ENCODE results near the gene NOTCH3. TPM values are rescaled to one million over a fixed set of nuclear protein-coding genes. Genes with fewer than 3 reads are reported as not detected.
A peak's percentile ranks its signal among the peaks of the same experiment; 100 is the strongest.

NOTCH3 gene
- total RNA-seq, 1 experiment from 2014 or later: 21.5 TPM

DNA sequence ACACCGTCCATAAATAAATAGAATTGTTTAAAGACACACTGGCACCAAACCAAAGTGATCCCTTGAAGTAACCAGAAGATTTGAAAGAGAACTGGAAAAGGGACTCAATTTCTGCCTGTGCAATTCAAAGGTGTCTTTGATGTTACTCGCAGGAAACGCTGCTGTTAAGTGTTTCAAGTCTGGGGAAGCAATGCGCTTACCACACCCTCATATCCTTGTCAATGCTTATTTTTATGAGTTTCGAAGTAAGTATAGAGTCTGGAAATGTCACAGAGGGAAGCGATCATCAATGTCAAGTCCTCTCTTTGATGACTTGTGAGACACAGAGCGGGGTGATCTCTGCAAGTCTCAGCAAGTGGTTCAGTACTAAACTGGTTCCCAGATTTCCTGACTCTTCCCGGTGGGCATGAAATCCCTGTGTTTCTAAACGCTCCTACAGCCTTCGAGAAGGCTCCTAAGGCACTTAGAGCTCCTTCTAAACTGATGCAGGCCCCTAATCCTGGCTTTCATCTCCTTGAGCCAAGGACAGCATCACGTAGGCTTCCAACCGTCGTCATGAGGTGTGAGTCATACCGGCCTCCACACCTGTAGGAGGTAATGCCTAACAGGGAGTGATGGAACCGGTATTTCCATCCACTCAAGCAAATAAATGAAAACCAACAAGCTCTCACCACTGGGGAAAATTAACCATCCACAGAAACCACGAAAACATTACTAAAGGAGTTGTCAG, 70.8 kb downstream of the NOTCH3 start:
- peak; percentile 16; the same call in 1 of the 2 replicates for ATAC-seq
- H3K27ac ChIP-seq (ENCODE audit: low read length): peak overlapping the region; percentile 66
- DNase-seq: peak; percentile 92

DNA sequence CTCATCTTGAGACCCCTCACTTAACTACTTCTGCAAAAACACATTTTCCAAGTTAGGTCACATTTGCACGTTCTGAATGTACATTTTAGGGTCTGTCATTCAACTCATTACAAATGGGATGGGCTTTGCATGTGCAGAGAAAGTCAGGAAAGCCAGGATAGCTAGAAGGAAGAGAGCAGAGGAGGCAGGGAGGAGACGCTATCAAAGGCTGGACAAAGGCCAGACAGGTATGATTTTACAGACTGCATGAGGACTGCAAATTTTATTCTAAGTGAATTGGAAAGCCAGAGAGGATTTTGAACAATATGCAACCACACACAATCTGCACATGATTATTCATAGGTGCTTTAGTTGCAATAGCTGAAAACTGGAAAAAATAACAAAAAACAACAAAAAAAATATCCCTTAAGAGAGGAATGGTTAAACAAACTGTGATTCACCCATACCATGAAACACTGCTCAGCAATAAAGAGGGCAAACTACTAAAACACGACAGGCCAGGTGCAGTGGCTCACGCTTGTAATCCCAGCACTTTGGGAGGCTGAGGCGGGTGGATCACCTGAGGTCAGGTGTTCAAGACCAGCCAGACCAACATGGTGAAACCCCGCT, 72.5 kb downstream of the NOTCH3 start:
- no peaks in the 10 kb centered on the region for H4K20me1 ChIP-seq (ENCODE audit: low read length)
- ATAC-seq: 0 out of 2 replicates have a peak, but pooled peaks have one; percentile 10
- H3K79me2 ChIP-seq (ENCODE audit: low read length): peaks cover 23% of the 10 kb centered on the region
- intact Hi-C loops (cut with micrococcal nuclease): no loop called here
- no peaks in the 10 kb centered on the region for H3K9me2 ChIP-seq (replicated peaks; ENCODE audit: low read length)
- H3K27ac ChIP-seq (ENCODE audit: low read length): peak overlapping the region; percentile 14
- TF ChIP-seq EZH2phosphoT487 (IDR thresholded peaks at IDR 0.05; ENCODE audit: borderline replicate concordance, low read length) (no peak), EZH2 (IDR thresholded peaks at IDR 0.05; ENCODE audit: low read length, unreplicated experiment) (no peak)
- TF ChIP-seq, protein P1, sequence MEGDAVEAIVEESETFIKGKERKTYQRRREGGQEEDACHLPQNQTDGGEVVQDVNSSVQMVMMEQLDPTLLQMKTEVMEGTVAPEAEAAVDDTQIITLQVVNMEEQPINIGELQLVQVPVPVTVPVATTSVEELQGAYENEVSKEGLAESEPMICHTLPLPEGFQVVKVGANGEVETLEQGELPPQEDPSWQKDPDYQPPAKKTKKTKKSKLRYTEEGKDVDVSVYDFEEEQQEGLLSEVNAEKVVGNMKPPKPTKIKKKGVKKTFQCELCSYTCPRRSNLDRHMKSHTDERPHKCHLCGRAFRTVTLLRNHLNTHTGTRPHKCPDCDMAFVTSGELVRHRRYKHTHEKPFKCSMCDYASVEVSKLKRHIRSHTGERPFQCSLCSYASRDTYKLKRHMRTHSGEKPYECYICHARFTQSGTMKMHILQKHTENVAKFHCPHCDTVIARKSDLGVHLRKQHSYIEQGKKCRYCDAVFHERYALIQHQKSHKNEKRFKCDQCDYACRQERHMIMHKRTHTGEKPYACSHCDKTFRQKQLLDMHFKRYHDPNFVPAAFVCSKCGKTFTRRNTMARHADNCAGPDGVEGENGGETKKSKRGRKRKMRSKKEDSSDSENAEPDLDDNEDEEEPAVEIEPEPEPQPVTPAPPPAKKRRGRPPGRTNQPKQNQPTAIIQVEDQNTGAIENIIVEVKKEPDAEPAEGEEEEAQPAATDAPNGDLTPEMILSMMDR (conservative IDR thresholded peaks at IDR 0.05; ENCODE audit: low read depth, low read length): no peak
- ChIA-PET CTCF (no interaction called here), POLR2A (ENCODE audit: unreplicated experiment) (no interaction called here)
- no TSS peak for BruUV-seq (replicated peaks)
- no peak overlapping the region for H3K4me3 ChIP-seq (ENCODE audit: low read length)
- peak; percentile 75 for DNase-seq
- H3F3A ChIP-seq (ENCODE audit: low read length, unreplicated experiment): no peaks in the 10 kb centered on the region
- H2AFZ ChIP-seq (ENCODE audit: low read length): no peak overlapping the region
- no peaks in the 10 kb centered on the region for H3K36me3 ChIP-seq (ENCODE audit: low read depth, low read length)
- no peak overlapping the region for H3K9ac ChIP-seq (ENCODE audit: low read length)
- H3K9me3 ChIP-seq (ENCODE audit: low read length): no peaks in the 10 kb centered on the region
- H3K4me1 ChIP-seq (ENCODE audit: insufficient read depth, low read length): peaks cover 35% of the 10 kb centered on the region
- H3K4me2 ChIP-seq (ENCODE audit: low read length): no peak overlapping the region
- no peaks in the 10 kb centered on the region for H3K27me3 ChIP-seq (ENCODE audit: low read length)

More for the DNA sequence above, 70.8 kb downstream of the NOTCH3 start:
- Histone ChIP-seq H3K79me2 (ENCODE audit: low read length) (peaks cover 5% of the 10 kb centered on the region), H4K20me1 (ENCODE audit: low read length) (no peaks in the 10 kb centered on the region), H3K9ac (ENCODE audit: low read length) (no peak overlapping the region), H3K4me2 (ENCODE audit: low read length) (peak overlapping the region; percentile 36), H2AFZ (ENCODE audit: low read length) (peak overlapping the region; percentile 46; the same call in 1 of the 2 replicates), H3K9me3 (ENCODE audit: low read length) (no peaks in the 10 kb centered on the region), H3F3A (ENCODE audit: low read length, unreplicated experiment) (no peaks in the 10 kb centered on the region), H3K4me1 (ENCODE audit: insufficient read depth, low read length) (peaks cover 24% of the 10 kb centered on the region), H3K4me3 (ENCODE audit: low read length) (no peak overlapping the region), H3K27me3 (ENCODE audit: low read length) (no peaks in the 10 kb centered on the region), H3K9me2 (replicated peaks; ENCODE audit: low read length) (no peaks in the 10 kb centered on the region), H3K36me3 (ENCODE audit: low read depth, low read length) (no peaks in the 10 kb centered on the region)
- ChIA-PET POLR2A (ENCODE audit: unreplicated experiment) (interaction anchor here (0.5 kb wide), 1 partner anchor 21 kb away, joined by 12 read pairs; no protein-coding TSS in a partner anchor), CTCF (no interaction called here)
- BruUV-seq (replicated peaks): no TSS peak
- TF ChIP-seq EZH2 (IDR thresholded peaks at IDR 0.05; ENCODE audit: low read length, unreplicated experiment) (no peak), EZH2phosphoT487 (IDR thresholded peaks at IDR 0.05; ENCODE audit: borderline replicate concordance, low read length) (no peak)
- TF ChIP-seq, protein P1 (conservative IDR thresholded peaks at IDR 0.05; ENCODE audit: low read depth, low read length): no peak
- intact Hi-C loops (cut with micrococcal nuclease): no loop called here

Measured in PC-3 (cell line).